ENCODE data around the gene PGS1. TPM values are rescaled to one million over a fixed set of nuclear protein-coding genes. Genes with fewer than 3 reads are reported as not detected.
"Not testable (repeated sequence)": the region's sequence is repeated elsewhere in the genome, so short reads cannot be mapped to it uniquely, and the experiment has no call there.

PGS1 gene, protein sequence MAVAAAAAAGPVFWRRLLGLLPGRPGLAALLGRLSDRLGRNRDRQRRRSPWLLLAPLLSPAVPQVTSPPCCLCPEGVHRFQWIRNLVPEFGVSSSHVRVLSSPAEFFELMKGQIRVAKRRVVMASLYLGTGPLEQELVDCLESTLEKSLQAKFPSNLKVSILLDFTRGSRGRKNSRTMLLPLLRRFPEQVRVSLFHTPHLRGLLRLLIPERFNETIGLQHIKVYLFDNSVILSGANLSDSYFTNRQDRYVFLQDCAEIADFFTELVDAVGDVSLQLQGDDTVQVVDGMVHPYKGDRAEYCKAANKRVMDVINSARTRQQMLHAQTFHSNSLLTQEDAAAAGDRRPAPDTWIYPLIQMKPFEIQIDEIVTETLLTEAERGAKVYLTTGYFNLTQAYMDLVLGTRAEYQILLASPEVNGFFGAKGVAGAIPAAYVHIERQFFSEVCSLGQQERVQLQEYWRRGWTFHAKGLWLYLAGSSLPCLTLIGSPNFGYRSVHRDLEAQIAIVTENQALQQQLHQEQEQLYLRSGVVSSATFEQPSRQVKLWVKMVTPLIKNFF
- total RNA-seq, result 15.7 and 26.4 TPM in 2 replicates

DNA sequence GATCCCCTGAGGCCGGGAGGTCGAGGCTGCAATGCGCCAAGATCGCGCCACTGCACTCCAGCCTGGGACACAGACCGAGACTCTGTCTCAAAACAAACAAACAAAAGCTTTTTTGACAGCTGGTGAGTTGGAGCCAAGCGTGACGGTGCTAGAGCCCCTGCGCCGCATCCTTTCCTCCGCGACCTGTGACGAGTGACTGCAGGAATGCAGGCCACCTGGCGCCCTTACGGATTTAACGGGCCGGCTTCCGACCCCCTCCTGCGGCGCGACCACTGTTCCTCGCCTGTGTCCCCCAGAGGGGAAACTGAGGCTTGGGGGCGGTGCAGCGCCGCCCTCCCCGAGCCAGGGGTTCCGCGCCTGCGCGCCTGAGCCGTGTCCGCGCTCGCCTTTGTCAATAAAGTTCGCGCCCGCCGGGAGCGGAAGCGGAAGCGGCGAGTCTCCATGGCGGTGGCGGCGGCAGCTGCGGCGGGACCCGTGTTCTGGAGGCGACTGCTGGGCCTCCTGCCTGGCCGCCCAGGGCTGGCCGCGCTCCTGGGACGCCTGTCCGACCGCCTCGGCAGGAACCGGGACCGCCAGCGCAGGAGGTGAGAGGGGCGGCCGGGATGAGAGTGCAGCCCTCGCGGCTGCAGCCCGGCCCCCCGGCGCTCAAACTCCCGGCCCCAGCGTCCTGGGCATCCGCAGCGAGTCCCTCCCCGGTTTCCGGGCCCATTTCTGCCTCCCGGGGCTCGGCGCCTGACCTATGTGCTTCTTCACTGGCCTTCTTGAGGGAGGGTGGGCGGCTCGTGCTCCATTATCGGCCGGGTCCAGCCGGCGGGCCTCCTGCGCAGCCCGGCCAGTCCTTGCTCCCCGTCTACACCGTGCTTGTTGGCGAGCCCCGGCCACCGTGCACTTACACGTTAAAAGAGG, at the start of gene PGS1:
Gene PGS1 (plus strand): TSS at position 425 of the 906 bp plus-strand sequence. CDS start 17 bp downstream, at position 442.
- DNase-seq (ENCODE audit: low read depth in 2 of 2), result peak; percentile 77 to 87

GRCh38 chr17:78329263-78330059, 49.0 kb upstream of the PGS1 start:
- peak in 1 of 2 donors; percentile 57 for DNase-seq (ENCODE audit: low read depth in 2 of 2)

GRCh38 chr17:78330570-78331224, 47.8 kb upstream of the PGS1 start:
- no peak for DNase-seq (ENCODE audit: low read depth in 2 of 2)

DNA sequence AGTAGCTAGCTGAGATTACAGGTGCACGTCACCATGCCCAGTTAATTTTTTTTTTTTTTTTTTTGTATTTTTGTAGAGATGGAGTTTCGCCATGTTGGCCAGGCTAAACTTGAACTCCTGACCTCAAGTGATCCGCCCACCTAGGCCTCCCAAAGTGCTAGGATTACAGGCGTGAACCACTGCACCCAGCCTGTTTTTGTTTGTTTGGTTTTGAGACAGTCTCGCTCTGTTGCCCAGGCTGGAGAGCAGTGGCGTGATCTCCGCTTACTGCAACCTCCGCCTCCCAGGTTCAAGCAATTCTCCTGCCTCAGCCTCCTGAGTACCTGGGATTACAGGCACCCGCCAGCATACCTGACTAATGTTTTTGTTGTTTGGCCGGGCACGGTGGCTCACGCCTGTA, 47.1 kb upstream of the PGS1 start:
- DNase-seq (ENCODE audit: low read depth in 2 of 2), result not testable (repeated sequence)

DNA sequence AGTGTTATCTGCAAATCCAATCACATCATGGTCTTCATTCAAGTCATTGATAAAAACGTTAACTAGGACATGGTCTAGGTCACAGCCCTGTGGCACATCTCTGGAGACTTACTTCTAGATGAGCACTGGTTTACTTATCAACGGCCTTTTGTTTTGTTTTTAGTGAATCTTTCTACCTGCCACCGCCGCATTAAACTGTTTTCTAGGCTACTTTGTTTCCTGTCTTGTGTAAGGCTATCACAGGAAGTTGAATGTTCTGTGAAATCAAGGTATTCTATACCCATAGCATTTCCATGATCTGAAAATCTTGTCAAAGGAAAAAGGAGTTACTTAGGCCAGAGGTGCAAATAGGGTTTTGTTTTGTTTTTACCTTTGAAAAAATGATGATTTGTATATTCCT, 45.5 kb upstream of the PGS1 start:
- DNase-seq (ENCODE audit: low read depth in 2 of 2), result no peak

DNA sequence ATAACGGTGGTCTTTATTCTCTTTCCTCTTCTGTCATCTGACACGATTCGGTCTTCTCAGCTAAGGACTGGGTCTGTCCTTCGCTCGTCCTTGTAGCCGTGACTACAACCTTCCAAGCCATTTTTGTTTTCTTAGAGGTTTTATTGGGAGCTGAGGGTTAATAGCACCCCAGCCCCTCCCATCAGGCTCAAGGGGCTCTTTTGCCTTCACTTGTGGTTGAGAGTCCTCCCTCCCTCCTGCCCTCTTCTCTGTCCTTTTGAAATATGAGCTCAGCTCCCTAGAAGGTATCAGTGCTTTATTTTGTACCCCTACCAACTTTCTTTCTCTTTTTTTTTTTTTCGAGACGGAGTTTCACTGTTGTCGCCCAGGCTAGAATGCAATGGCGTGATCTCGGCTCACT, 43.2 kb upstream of the PGS1 start:
- no peak for DNase-seq (ENCODE audit: low read depth in 2 of 2)

GRCh38 chr17:78337244-78338109, 41.0 kb upstream of the PGS1 start:
- DNase-seq (ENCODE audit: low read depth in 2 of 2), result no peak

DNA sequence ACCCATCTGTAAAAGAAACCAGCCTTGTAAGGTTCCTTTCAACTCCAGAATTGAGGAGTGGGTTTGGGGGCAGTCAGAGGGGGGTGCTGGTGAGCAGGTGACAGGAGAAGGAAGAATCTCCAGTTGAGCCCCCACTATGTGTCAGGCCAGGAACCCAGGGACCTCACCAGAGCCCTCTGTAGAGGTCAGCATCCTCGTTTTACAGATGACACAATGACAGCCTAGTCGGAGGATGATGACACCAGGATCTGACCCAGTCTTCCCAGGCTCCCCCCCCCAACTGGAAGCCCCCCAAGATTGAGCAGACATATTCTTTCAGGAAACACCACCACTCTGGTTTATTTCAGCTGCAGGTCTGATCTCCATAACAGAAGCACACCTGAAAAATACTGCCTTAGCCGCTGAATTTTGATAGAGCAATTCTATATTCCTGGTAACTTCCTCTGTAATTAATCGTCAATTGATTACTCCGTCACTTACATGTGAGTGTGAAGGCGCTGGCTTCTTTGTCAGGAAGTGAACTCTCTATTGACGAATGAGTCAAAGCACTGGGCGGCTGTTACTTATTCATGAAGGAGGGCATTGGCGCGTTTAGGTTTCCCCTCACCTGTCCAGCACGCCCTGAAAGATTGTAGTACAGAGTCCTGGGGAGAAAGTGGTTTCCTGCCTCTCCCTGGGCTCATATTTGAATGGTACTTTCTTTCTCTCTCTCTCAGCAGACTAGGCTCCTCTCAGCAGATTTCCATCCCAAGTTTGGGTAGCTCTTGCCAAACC, 39.8 kb upstream of the PGS1 start:
- no peak for DNase-seq (ENCODE audit: low read depth in 2 of 2)

GRCh38 chr17:78340183-78340955, 38.1 kb upstream of the PGS1 start:
- no peak for DNase-seq (ENCODE audit: low read depth in 2 of 2)

GRCh38 chr17:78341559-78342448, 36.6 kb upstream of the PGS1 start:
- peak; percentile 73 to 80 for DNase-seq (ENCODE audit: low read depth in 2 of 2)

- peak; percentile 62 to 70 for DNase-seq (ENCODE audit: low read depth in 2 of 2)
Observed at GRCh38 chr17:78342449-78343186, 35.8 kb upstream of the PGS1 start.

DNA sequence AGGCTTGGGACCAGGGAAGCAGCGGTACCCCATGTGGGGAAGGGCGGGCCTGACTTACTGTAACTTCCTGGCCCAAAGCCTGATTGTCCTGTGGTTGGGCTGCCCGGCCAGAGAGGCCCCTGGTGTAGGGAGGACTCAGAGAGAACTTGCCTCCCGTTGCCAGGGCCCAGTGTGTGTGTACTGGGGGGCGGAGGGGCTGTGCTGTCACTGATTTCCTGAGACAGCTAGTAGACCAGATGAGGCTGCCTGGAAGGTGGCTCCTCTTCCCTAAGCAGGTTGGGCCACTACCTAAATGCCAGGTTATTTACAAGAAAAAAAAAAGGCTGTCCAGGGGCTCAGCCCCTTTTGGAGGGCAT, 35.3 kb upstream of the PGS1 start:
- peak; percentile 81 to 89 for DNase-seq (ENCODE audit: low read depth in 2 of 2)

DNA sequence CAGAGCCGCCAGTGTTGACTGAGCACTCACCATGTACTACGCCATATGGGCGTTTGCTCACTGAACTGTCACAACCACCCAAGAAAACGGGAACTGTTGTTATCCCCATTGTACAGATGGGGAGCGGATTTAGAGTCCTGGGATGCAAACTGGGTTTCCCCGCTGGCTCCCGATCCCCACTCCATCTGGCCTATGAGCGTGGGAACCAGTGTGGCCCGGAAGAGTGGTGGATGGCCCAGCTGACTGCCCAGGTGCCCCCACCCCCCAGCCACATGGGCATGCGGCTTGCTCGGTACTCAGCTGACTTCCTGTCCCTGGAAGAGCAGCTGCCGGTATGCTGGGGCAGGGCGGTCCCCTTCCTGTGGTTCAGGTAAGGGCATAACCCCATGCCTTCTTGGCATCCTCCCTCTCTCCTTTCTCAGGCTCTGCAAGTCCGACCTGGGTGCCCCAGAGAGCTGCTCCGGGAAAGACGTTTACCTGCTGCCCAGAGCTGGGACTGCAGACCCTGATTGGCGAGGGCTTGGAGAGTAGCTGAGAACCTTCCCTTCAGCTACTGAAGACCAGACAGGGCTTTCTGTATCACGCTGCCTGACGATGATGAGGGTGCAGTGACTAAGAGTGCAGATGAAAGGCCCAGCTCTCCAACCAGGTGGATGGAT, 34.8 kb upstream of the PGS1 start:
- peak; percentile 58 to 93 for DNase-seq (ENCODE audit: low read depth in 2 of 2)

DNA sequence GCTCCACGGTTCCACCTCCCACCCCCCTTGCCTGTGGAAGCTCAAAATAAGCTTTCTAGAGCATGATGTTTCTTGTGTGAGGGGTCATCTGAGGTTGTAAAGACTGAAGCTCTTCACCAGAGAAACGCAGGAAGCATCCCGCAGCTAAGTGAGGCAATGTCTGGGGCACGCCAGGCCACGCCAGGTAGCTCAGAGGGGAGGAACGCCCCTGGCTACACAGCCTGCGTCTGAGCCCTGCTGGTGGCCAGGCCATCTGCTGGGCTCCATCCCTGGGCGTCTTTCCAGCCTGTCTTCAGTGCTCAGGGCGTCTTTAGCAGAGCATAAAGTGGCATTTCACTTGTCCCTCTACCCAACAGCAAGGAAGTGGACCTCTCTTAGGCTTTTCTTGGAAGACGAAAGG, 33.8 kb upstream of the PGS1 start:
- DNase-seq (ENCODE audit: low read depth in 2 of 2), result no peak

DNA sequence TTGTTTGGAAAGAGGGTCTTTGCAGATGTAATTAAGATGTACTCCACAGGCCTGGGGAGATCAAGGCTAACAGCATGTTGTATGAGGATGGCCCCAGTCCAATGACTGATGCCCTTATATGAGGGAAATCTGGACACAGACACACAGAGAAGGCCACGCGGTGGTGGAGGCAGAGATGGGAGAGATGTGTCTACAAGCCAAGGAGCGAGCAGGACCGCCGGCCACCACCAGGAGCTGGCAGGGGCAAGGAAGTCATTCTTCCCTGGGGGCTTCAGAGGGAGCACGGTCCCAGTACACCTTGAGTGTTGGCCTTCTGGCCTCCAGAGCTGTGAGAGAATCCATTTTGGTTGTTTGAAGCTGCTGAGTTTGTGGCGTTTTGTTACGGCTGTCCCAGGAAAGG, 33.3 kb upstream of the PGS1 start:
- no peak for DNase-seq (ENCODE audit: low read depth in 2 of 2)
